GM18861 (cell line): ENCODE measurements around the gene ZNF48.

Experiments used
- ATAC-seq: cut with Tn5 transposase; IDR thresholded peaks from one replicate; pipeline ENCODE4 v1.9.1; 2021; ENCODE audit not compliant: unreplicated experiment

Gene ZNF48

GRCh38 chr16:30401768-30402425 is 6.7 kb downstream of the ZNF48 start:
- no peak for ATAC-seq

- ATAC-seq, result no peak
Measured at GRCh38 chr16:30406795-30407101, 11.5 kb downstream of the ZNF48 start.

GRCh38 chr16:30407102-30407803 is 12.0 kb downstream of the ZNF48 start, which contains the start of gene ZNF771:
TSS of gene ZNF771 (plus strand) at chr16:30407606. CDS start at chr16:30408054, 448 bp downstream.
- ATAC-seq, result peak; percentile 65

- no peak for ATAC-seq
Measured at GRCh38 chr16:30407804-30408534, 12.7 kb downstream of the ZNF48 start.

- ATAC-seq, result no peak
Measured at GRCh38 chr16:30409125-30410060, 14.2 kb downstream of the ZNF48 start.

GRCh38 chr16:30413112-30413806 is 18.0 kb downstream of the ZNF48 start:
- no peak for ATAC-seq

GRCh38 chr16:30414159-30414558 is 18.9 kb downstream of the ZNF48 start:
- ATAC-seq, result no peak

- ATAC-seq, result no peak
Measured at GRCh38 chr16:30416047-30416603, 20.9 kb downstream of the ZNF48 start.

GRCh38 chr16:30416624-30417528 is 21.7 kb downstream of the ZNF48 start:
- no peak for ATAC-seq

- ATAC-seq, result peak; percentile 63
Measured at GRCh38 chr16:30417529-30418349, 22.5 kb downstream of the ZNF48 start.

GRCh38 chr16:30418350-30419181 is 23.3 kb downstream of the ZNF48 start:
- ATAC-seq, result no peak

- ATAC-seq, result no peak
Measured at GRCh38 chr16:30421010-30421409, 25.8 kb downstream of the ZNF48 start.

- ATAC-seq, result no peak
Measured at GRCh38 chr16:30428055-30428454, 32.8 kb downstream of the ZNF48 start.

- no peak for ATAC-seq
Measured at GRCh38 chr16:30429418-30429677, 34.1 kb downstream of the ZNF48 start.

GRCh38 chr16:30429678-30430427 is 34.6 kb downstream of the ZNF48 start, which contains the start of gene DCTPP1:
TSS of gene DCTPP1 (minus strand) at chr16:30430030. CDS start at chr16:30429980, 50 bp downstream.
- ATAC-seq, result peak; percentile 93

GRCh38 chr16:30430428-30430970 is 35.3 kb downstream of the ZNF48 start:
- ATAC-seq, result no peak
